Sigmoid colon (tissue), 4 donors: ENCODE data around the gene SNAP29.

Experiments used
- POLR2AphosphoS5 ChIP-seq, 4 donors: sonication (generic); formaldehyde crosslinking; IDR thresholded peaks; one replicate each; pipeline ENCODE4 v1.6.1; 2017; ENCODE audit warnings: antibody characterized with exemption in 4 of 4
- TF ChIP-seq, protein P1 (sequence below), 4 experiments: fragments of 450-650 bp in 3 of 4; fragments of 200-600 bp in 1 of 4; IDR thresholded peaks; one replicate each; pipeline ENCODE4 v1.5.1; 2016 to 2019; ENCODE audit warnings: antibody characterized with exemption in 4 of 4, mild to moderate bottlenecking in 3 of 4, moderate library complexity in 2 of 4

DNA sequence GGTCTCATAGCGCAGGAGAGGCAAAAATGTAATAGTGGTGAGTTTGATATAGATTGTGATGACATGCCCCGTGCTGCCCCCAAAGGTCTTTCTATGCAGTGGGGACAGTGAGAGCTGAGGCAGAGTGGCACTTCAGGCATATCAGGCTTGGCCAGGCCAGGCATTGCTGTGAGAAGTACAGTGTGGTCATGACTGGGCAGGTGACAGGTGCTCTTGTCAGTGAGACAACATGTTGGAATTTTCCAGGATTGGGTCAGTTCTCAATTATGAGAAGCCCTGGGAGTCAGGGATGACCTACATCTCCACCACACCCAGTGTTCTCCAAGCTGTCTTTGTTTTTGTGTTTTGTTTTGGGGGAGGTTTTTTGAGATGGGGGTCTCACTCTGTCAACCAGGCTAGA lies 3.7 kb downstream of the SNAP29 start:
- no peak for TF ChIP-seq POLR2AphosphoS5 (IDR thresholded peaks at IDR 0.05)
- TF ChIP-seq, protein P1, sequence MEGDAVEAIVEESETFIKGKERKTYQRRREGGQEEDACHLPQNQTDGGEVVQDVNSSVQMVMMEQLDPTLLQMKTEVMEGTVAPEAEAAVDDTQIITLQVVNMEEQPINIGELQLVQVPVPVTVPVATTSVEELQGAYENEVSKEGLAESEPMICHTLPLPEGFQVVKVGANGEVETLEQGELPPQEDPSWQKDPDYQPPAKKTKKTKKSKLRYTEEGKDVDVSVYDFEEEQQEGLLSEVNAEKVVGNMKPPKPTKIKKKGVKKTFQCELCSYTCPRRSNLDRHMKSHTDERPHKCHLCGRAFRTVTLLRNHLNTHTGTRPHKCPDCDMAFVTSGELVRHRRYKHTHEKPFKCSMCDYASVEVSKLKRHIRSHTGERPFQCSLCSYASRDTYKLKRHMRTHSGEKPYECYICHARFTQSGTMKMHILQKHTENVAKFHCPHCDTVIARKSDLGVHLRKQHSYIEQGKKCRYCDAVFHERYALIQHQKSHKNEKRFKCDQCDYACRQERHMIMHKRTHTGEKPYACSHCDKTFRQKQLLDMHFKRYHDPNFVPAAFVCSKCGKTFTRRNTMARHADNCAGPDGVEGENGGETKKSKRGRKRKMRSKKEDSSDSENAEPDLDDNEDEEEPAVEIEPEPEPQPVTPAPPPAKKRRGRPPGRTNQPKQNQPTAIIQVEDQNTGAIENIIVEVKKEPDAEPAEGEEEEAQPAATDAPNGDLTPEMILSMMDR (IDR thresholded peaks at IDR 0.05), result no peak
